SK-N-SH treated with all-trans-retinoic acid at 6 μM for 48 hours (cell line): ENCODE results near the gene SAP25.
"Not testable (repeated sequence)": the region's sequence is repeated elsewhere in the genome, so short reads cannot be mapped to it uniquely, and the experiment has no call there.

ENCODE experiments used
- ATAC-seq: fragments of 200-7000 bp; cut with Tn5 transposase; 3 replicates; pipeline ENCODE4 v1.9.1; 2020; ENCODE audit warnings: mild to moderate bottlenecking, moderate library complexity
- ARNTL ChIP-seq: fragments of 450-650 bp; formaldehyde crosslinking; IDR thresholded peaks from 2 replicates; pipeline ENCODE4 v1.5.0; 2020; ENCODE audit warnings: low read depth, mild to moderate bottlenecking, moderate library complexity, borderline replicate concordance
- PPARA ChIP-seq: fragments of 250-450 bp; sonication (Bioruptor Pico); IDR thresholded peaks from 2 replicates; pipeline ENCODE4 v1.5.0; 2020; ENCODE audit warnings: mild to moderate bottlenecking, borderline replicate concordance
- TF ChIP-seq, protein P1 (sequence below): fragments of 250-450 bp; sonication (Bioruptor Pico); IDR thresholded peaks from 2 replicates; pipeline ENCODE4 v1.5.0; 2020; ENCODE audit warnings: mild to moderate bottlenecking, moderate library complexity
- TF ChIP-seq, protein P2 (sequence below): fragments of 250-450 bp; sonication (Bioruptor Pico); IDR thresholded peaks from 2 replicates; pipeline ENCODE4 v1.5.1; 2021; ENCODE audit warnings: mild to moderate bottlenecking, moderate library complexity

The SAP25 gene

DNA sequence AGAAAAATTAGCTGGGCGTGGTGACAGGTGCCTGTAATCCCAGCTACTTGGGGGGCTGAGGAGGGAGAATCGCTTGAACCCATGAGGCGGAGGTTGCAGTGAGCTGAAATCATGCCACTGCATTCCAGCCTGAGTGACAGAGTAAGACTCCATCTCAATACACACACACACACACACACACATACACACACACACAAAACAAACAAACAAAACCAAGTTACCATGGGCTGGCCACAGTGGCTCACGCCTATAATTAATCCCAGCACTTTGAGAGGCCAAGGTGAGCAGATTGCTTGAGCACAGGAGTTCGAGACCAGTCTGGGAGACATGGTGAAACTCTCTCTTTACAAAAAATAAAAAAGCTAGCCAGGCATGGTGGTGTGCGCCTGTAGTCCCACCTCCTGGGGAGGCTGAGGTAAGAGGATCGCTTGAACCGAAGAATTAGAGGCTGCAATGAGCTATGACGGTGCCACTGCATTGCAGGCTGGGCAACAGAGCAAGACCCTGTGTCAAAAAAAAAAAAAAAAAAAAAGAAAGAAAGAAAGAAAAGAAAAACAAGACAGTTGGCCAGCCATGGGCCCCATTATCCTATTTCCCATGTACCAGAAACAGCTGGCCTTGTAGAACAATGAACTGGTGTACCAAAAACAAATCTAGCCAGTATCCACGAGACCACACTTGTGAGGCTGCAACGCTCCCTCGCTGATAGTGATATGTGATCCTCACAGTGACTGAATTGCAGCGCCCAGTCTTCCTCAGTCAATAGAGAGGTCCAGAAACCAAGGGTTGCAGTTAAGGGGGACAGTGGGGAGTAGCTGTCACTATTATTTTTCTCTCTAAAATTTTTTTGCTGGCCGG lies 41.3 kb downstream of the SAP25 start (continued):
- TF ChIP-seq, protein P1, sequence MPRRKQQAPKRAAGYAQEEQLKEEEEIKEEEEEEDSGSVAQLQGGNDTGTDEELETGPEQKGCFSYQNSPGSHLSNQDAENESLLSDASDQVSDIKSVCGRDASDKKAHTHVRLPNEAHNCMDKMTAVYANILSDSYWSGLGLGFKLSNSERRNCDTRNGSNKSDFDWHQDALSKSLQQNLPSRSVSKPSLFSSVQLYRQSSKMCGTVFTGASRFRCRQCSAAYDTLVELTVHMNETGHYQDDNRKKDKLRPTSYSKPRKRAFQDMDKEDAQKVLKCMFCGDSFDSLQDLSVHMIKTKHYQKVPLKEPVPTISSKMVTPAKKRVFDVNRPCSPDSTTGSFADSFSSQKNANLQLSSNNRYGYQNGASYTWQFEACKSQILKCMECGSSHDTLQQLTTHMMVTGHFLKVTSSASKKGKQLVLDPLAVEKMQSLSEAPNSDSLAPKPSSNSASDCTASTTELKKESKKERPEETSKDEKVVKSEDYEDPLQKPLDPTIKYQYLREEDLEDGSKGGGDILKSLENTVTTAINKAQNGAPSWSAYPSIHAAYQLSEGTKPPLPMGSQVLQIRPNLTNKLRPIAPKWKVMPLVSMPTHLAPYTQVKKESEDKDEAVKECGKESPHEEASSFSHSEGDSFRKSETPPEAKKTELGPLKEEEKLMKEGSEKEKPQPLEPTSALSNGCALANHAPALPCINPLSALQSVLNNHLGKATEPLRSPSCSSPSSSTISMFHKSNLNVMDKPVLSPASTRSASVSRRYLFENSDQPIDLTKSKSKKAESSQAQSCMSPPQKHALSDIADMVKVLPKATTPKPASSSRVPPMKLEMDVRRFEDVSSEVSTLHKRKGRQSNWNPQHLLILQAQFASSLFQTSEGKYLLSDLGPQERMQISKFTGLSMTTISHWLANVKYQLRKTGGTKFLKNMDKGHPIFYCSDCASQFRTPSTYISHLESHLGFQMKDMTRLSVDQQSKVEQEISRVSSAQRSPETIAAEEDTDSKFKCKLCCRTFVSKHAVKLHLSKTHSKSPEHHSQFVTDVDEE: no peak
- TF ChIP-seq PPARA (CRISPR knock-in tag): no peak
- TF ChIP-seq, protein P2, sequence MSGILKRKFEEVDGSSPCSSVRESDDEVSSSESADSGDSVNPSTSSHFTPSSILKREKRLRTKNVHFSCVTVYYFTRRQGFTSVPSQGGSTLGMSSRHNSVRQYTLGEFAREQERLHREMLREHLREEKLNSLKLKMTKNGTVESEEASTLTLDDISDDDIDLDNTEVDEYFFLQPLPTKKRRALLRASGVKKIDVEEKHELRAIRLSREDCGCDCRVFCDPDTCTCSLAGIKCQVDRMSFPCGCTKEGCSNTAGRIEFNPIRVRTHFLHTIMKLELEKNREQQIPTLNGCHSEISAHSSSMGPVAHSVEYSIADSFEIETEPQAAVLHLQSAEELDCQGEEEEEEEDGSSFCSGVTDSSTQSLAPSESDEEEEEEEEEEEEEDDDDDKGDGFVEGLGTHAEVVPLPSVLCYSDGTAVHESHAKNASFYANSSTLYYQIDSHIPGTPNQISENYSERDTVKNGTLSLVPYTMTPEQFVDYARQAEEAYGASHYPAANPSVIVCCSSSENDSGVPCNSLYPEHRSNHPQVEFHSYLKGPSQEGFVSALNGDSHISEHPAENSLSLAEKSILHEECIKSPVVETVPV: no peak
- TF ChIP-seq ARNTL: no peak

DNA sequence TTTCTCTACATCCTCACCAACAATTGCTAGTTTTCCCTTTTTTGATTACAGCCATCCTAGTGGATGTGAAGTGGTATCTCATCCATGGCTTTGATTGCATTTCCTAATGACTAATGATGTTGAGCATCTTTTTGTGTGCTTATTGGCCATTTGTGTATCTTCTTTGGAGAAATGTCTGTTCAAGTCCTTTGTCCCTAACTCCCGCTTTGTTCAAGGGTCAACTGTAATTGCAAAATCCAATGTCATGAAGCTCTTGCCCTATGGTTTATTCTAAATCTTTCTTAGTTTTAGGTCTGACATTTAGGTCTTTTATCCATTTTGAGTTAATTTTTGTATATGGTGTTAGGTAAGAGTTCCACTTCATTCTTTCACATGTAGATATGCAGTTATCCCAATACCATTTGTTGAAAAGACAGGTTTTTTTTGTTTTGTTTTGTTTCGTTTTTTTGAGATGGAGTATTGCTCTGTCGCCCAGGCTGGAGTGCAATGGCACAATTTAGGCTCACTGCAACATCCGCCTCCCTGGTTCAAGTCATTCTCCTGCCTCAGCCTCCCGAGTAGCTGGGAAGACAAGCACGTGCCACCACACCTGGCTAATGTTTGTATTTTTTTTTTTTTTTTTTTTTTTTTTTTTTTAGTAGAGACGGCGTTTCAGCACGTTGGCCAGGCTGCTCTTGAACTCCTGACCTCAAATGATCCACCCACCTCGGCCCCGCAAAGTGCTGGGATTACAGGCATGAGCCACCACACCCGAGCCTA lies 45.4 kb downstream of the SAP25 start:
- ATAC-seq: not testable (repeated sequence)

DNA sequence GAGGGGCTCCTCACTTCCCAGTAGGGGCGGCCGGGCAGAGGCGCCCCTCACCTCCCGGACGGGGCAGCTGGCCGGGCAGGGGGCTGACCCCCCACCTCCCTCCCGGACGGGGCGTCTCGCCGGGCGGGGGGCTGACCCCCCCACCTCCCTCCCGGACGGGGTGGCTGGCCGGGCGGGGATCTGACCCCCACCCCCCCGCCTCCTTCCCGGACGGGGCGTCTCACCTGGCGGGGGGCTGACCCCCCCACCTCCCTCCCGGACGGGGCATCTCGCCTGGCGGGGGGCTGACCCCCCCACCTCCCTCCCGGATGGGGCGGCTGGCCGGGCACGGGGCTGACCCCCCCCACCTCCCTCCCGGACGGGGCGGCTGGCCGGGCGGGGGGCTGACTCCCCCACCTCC lies 50.5 kb downstream of the SAP25 start:
- not testable (repeated sequence) for ATAC-seq
